Naive thymus-derived CD4-positive, alpha-beta T cell (primary cell): ENCODE measurements around the gene GCHFR. TPM values are rescaled to one million over a fixed set of nuclear protein-coding genes. Genes with fewer than 3 reads are reported as not detected.
A peak's percentile ranks its signal among the peaks of the same experiment; 100 is the strongest.

Experiments used
- ATAC-seq: fragments of 150-1000 bp; cut with Tn5 transposase; 2 replicates; pipeline ENCODE4 v1.10.0; 2021; ENCODE audit warnings: mild to moderate bottlenecking, moderate library complexity
- CTCF ChIA-PET: fragments of 350-600 bp; sonication (Branson Sonifier 250); formaldehyde crosslinking; loops from one replicate; lab custom pipeline; 2021; ENCODE audit warnings: antibody characterized with exemption; lab: Charles Lee
- POLR2A ChIA-PET: fragments of 350-600 bp; sonication (Branson Sonifier 250); formaldehyde crosslinking; loops from one replicate; lab custom pipeline; 2021; ENCODE audit warnings: antibody characterized with exemption, inconsistent platforms; lab: Charles Lee
- DNase-seq, 9 donors: peaks; one replicate each; pipeline versions ENCODE4 v3.0.0 to v3.0.0-alpha.2; 2020 to 2022; ENCODE audit warnings: mixed read lengths in 1 of 9
- H3K27ac ChIP-seq: one replicate; pipeline ENCODE4 v1.7.0; 2013; ENCODE audit warnings: mild to moderate bottlenecking, low read depth, low read length, moderate library complexity
- H3K27me3 ChIP-seq, 2 donors: one replicate each; pipeline ENCODE4 v1.7.0; 2013; ENCODE audit warnings: low read length in 2 of 2, mild to moderate bottlenecking in 2 of 2, moderate library complexity in 2 of 2; ENCODE audit not compliant: control insufficient read depth in 2 of 2, insufficient read depth in 2 of 2
- H3K36me3 ChIP-seq, 3 experiments: 1 replicate in 2 of 3; 2 replicates in 1 of 3; pipeline ENCODE4 v1.7.0; 2013; ENCODE audit warnings: low read length in 3 of 3, mild to moderate bottlenecking in 3 of 3, moderate library complexity in 1 of 3; ENCODE audit not compliant: insufficient read depth in 3 of 3, control insufficient read depth in 2 of 3
- H3K4me1 ChIP-seq, 2 donors: one replicate each; pipeline ENCODE4 v1.7.0; 2013; ENCODE audit warnings: low read length in 2 of 2, mild to moderate bottlenecking in 2 of 2, moderate library complexity in 1 of 2; ENCODE audit not compliant: control insufficient read depth in 2 of 2, insufficient read depth in 2 of 2
- H3K4me3 ChIP-seq: 2 replicates; pipeline ENCODE4 v1.7.0; 2013; ENCODE audit warnings: mild to moderate bottlenecking, low read length
- H3K9me3 ChIP-seq, 3 experiments: 1 replicate in 2 of 3; 2 replicates in 1 of 3; pipeline ENCODE4 v1.7.0; 2013; ENCODE audit warnings: low read length in 3 of 3; ENCODE audit not compliant: control insufficient read depth in 2 of 3
- H3K27ac Mint-ChIP-seq, 9 donors: one replicate each; pipeline ENCODE4 v1.8.0; 2020 to 2022; ENCODE audit warnings: mixed read lengths in 9 of 9, mild to moderate bottlenecking in 8 of 9, moderate library complexity in 5 of 9, inconsistent platforms in 2 of 9
- H3K27me3 Mint-ChIP-seq, 5 donors: one replicate each; pipeline ENCODE4 v1.8.0; 2021 to 2022; ENCODE audit warnings: mixed read lengths in 5 of 5, mild to moderate bottlenecking in 1 of 5
- H3K36me3 Mint-ChIP-seq, 5 donors: one replicate each; pipeline ENCODE4 v1.8.0; 2020 to 2022; ENCODE audit warnings: mixed read lengths in 5 of 5, mild to moderate bottlenecking in 3 of 5, inconsistent platforms in 1 of 5
- H3K4me1 Mint-ChIP-seq, 7 donors: one replicate each; pipeline ENCODE4 v1.8.0; 2020 to 2022; ENCODE audit warnings: mixed read lengths in 7 of 7, mild to moderate bottlenecking in 3 of 7, inconsistent platforms in 1 of 7
- H3K4me3 Mint-ChIP-seq, 10 donors: one replicate each; pipeline ENCODE4 v1.8.0; 2020 to 2022; ENCODE audit warnings: mild to moderate bottlenecking in 10 of 10, mixed read lengths in 10 of 10, moderate library complexity in 6 of 10, inconsistent platforms in 2 of 10
- H3K9me3 Mint-ChIP-seq, 11 donors: one replicate each; pipeline ENCODE4 v1.8.0; 2020 to 2022; ENCODE audit warnings: mixed read lengths in 11 of 11, mild to moderate bottlenecking in 4 of 11, inconsistent platforms in 1 of 11, moderate library complexity in 1 of 11
- intact Hi-C, 2 donors: fragments of 100-400 bp; cut with micrococcal nuclease; formaldehyde crosslinking; loops; one replicate each; pipeline ENCODE4 v1.15.1; 2023
- polyA plus RNA-seq, 2 donors: library from polyadenylated mRNA; unstranded; fragments of 300-500 nt; fragmentation: Illumina TruSeq; gene quantifications; one replicate each; pipeline ENCODE4 v1.2.3, GENCODE V29; 2021
- total RNA-seq, 6 experiments: library from RNA in 5 of 6; stranded (reverse) in 5 of 6; gene quantifications; 1 replicate in 5 of 6; 2 replicates in 1 of 6; pipeline ENCODE4 v1.2.3 and lab custom pipeline; 2021 to 2026

The GCHFR gene
- total and polyA plus RNA-seq, 7 experiments from 2014 or later: 14.5 to 83.2 (median 22.1) TPM

GRCh38 chr15:40723919-40724318, 39.9 kb upstream of the GCHFR start:
- H3K9me3 Mint-ChIP-seq: peaks cover 0 to 1% (median 0%) of the 10 kb centered on the region in 11 donors
- ChIA-PET CTCF (no interaction called here), POLR2A (interaction anchor here (0.6 kb wide), 1 partner anchor 821 kb away, joined by 4 read pairs; no protein-coding TSS in a partner anchor)
- Histone ChIP-seq H3K27me3 (no peaks in the 10 kb centered on the region), H3K36me3 (no peaks in the 10 kb centered on the region), H3K4me1 (no peaks in the 10 kb centered on the region), H3K9me3 (no peaks in the 10 kb centered on the region), H3K4me3 (no peak overlapping the region), H3K27ac (no peak overlapping the region)
- DNase-seq: no peak
- H3K36me3 Mint-ChIP-seq: peaks cover 0 to 18% (median 0%) of the 10 kb centered on the region in 5 donors
- H3K27me3 Mint-ChIP-seq: no peaks in the 10 kb centered on the region
- intact Hi-C loops: no loop called here
- H3K27ac Mint-ChIP-seq: peak overlapping the region in 1 of 9 donors; percentile 20
- no peak overlapping the region for H3K4me3 Mint-ChIP-seq
- ATAC-seq: no peak
- peaks cover 0 to 15% (median 0%) of the 10 kb centered on the region in 7 donors for H3K4me1 Mint-ChIP-seq

GRCh38 chr15:40731034-40731433, 32.8 kb upstream of the GCHFR start:
- Histone ChIP-seq H3K9me3 (no peaks in the 10 kb centered on the region), H3K36me3 (peaks cover under 1 to 17% (median 2%) of the 10 kb centered on the region in 3 experiments), H3K4me1 (no peaks in the 10 kb centered on the region), H3K27ac (no peak overlapping the region), H3K4me3 (no peak overlapping the region), H3K27me3 (no peaks in the 10 kb centered on the region)
- intact Hi-C loops: no loop called here
- ChIA-PET CTCF (interaction anchor here (1.2 kb wide), 1 partner anchor 21 kb away, joined by 3 read pairs; no protein-coding TSS in a partner anchor), POLR2A (interaction anchor here (0.7 kb wide), 1 partner anchor 36 kb away, joined by 3 read pairs; the partner anchor contains the start of gene RAD51)
- no peak overlapping the region for H3K4me3 Mint-ChIP-seq
- DNase-seq (no peak), ATAC-seq (no peak)
- H3K9me3 Mint-ChIP-seq: no peaks in the 10 kb centered on the region
- peaks cover 0 to 3% (median 0%) of the 10 kb centered on the region in 7 donors for H3K4me1 Mint-ChIP-seq
- H3K36me3 Mint-ChIP-seq: peaks cover 0 to 24% (median 5%) of the 10 kb centered on the region in 5 donors
- H3K27me3 Mint-ChIP-seq: no peaks in the 10 kb centered on the region
- peak overlapping the region in 2 of 9 donors; percentile 53 to 67 for H3K27ac Mint-ChIP-seq

- ATAC-seq (no peak), DNase-seq (no peak)
- no peaks in the 10 kb centered on the region for H3K9me3 Mint-ChIP-seq
- no peaks in the 10 kb centered on the region for H3K27me3 Mint-ChIP-seq
- no peak overlapping the region for H3K4me3 Mint-ChIP-seq
- H3K36me3 Mint-ChIP-seq: peaks cover 0 to 22% (median 7%) of the 10 kb centered on the region in 5 donors
- H3K4me1 Mint-ChIP-seq: no peaks in the 10 kb centered on the region
- POLR2A ChIA-PET: no interaction called here
- Histone ChIP-seq H3K36me3 (peaks cover 12 to 67% (median 17%) of the 10 kb centered on the region in 3 experiments), H3K4me3 (no peak overlapping the region), H3K27me3 (no peaks in the 10 kb centered on the region), H3K4me1 (no peaks in the 10 kb centered on the region), H3K27ac (no peak overlapping the region), H3K9me3 (no peaks in the 10 kb centered on the region)
- CTCF ChIA-PET: interaction anchor here (0.7 kb wide), 1 partner anchor 18 kb away, joined by 4 read pairs; no protein-coding TSS in a partner anchor
- no peak overlapping the region for H3K27ac Mint-ChIP-seq
- intact Hi-C loops: no loop called here
These were observed 27.3 kb upstream of the GCHFR start for GRCh38 chr15:40736575-40736974.

- Mint-ChIP-seq H3K4me1 (no peaks in the 10 kb centered on the region), H3K4me3 (no peak overlapping the region), H3K27ac (no peak overlapping the region), H3K27me3 (no peaks in the 10 kb centered on the region), H3K36me3 (peaks cover 0 to 22% (median 7%) of the 10 kb centered on the region in 5 donors), H3K9me3 (no peaks in the 10 kb centered on the region)
- ATAC-seq (no peak), DNase-seq (no peak)
- Histone ChIP-seq H3K4me3 (no peak overlapping the region), H3K36me3 (peaks cover 12 to 63% (median 17%) of the 10 kb centered on the region in 3 experiments), H3K4me1 (no peaks in the 10 kb centered on the region), H3K9me3 (no peaks in the 10 kb centered on the region), H3K27ac (no peak overlapping the region), H3K27me3 (no peaks in the 10 kb centered on the region)
- CTCF ChIA-PET: interaction anchor here (0.6 kb wide), 1 partner anchor 47 kb away, joined by 3 read pairs; no protein-coding TSS in a partner anchor
- POLR2A ChIA-PET: interaction anchor here (0.5 to 0.9 kb wide), 2 partner anchors 13 to 148 kb away, joined by 3 to 4 read pairs; no protein-coding TSS in a partner anchor
- intact Hi-C loops: no loop called here
These were observed 26.8 kb upstream of the GCHFR start for GRCh38 chr15:40737048-40737447.

GRCh38 chr15:40739047-40739446, 24.8 kb upstream of the GCHFR start:
- Histone ChIP-seq H3K4me3 (no peak overlapping the region), H3K27me3 (no peaks in the 10 kb centered on the region), H3K4me1 (peaks cover 0 to 12% of the 10 kb centered on the region in 2 donors), H3K36me3 (peaks cover 17 to 82% (median 17%) of the 10 kb centered on the region in 3 experiments), H3K9me3 (no peaks in the 10 kb centered on the region), H3K27ac (no peak overlapping the region)
- H3K4me3 Mint-ChIP-seq: no peak overlapping the region
- H3K27ac Mint-ChIP-seq: peak overlapping the region in 1 of 9 donors; percentile 50
- DNase-seq (no peak), ATAC-seq (no peak)
- intact Hi-C loops: no loop called here
- peaks cover 0 to 18% (median 0%) of the 10 kb centered on the region in 7 donors for H3K4me1 Mint-ChIP-seq
- CTCF ChIA-PET: interaction anchor here (1.6 kb wide), 1 partner anchor 44 kb away, joined by 5 read pairs; no protein-coding TSS in a partner anchor
- peaks cover 0 to 38% (median 5%) of the 10 kb centered on the region in 5 donors for H3K36me3 Mint-ChIP-seq
- H3K9me3 Mint-ChIP-seq: no peaks in the 10 kb centered on the region
- POLR2A ChIA-PET: no interaction called here
- H3K27me3 Mint-ChIP-seq: no peaks in the 10 kb centered on the region

GRCh38 chr15:40739854-40740253, 24.0 kb upstream of the GCHFR start:
- peaks cover 0 to 20% of the 10 kb centered on the region in 2 donors for H3K4me1 ChIP-seq
- no peaks in the 10 kb centered on the region for H3K27me3 ChIP-seq
- DNase-seq: no peak
- H3K27ac Mint-ChIP-seq: no peak overlapping the region
- H3K4me3 Mint-ChIP-seq: no peak overlapping the region
- peaks cover 0 to 39% (median 7%) of the 10 kb centered on the region in 5 donors for H3K36me3 Mint-ChIP-seq
- H3K27ac ChIP-seq: no peak overlapping the region
- intact Hi-C loops: loop anchor here in 1 of 2 donors (5.0 kb wide), 2 partner anchors 42 to 43 kb away; partner anchors contain the start of gene RAD51
- H3K4me3 ChIP-seq: no peak overlapping the region
- H3K9me3 Mint-ChIP-seq: no peaks in the 10 kb centered on the region
- ATAC-seq: no peak
- H3K9me3 ChIP-seq: no peaks in the 10 kb centered on the region
- POLR2A ChIA-PET: no interaction called here
- peaks cover 17 to 87% (median 17%) of the 10 kb centered on the region in 3 experiments for H3K36me3 ChIP-seq
- CTCF ChIA-PET: interaction anchor here (1.6 kb wide), 1 partner anchor 43 kb away, joined by 5 read pairs; no protein-coding TSS in a partner anchor
- no peaks in the 10 kb centered on the region for H3K27me3 Mint-ChIP-seq
- H3K4me1 Mint-ChIP-seq: peaks cover 0 to 25% (median 0%) of the 10 kb centered on the region in 7 donors
